NCI-H1092 treated with DMSO at 0.1 percent for 48 hours (cell line): ENCODE data around the gene GALNT12.
A peak's percentile ranks its signal among the peaks of the same experiment; 100 is the strongest.

ENCODE experiments used
- DNase-seq: peaks from one replicate; lab custom pipeline; 2025; lab: John Stamatoyannopoulos, UW

The GALNT12 gene

GRCh38 chr9:98781588-98782383 is 25.7 kb upstream of the GALNT12 start:
- DNase-seq: no peak

GRCh38 chr9:98783518-98784226 is 23.8 kb upstream of the GALNT12 start:
- no peak for DNase-seq

GRCh38 chr9:98784831-98785806 is 22.4 kb upstream of the GALNT12 start:
- no peak for DNase-seq

GRCh38 chr9:98786750-98787510 is 20.5 kb upstream of the GALNT12 start:
- no peak for DNase-seq

GRCh38 chr9:98787766-98788335 is 19.6 kb upstream of the GALNT12 start:
- DNase-seq: no peak

- DNase-seq: no peak
Measured at GRCh38 chr9:98789483-98790133, 17.9 kb upstream of the GALNT12 start.

- no peak for DNase-seq
Measured at GRCh38 chr9:98790134-98790841, 17.2 kb upstream of the GALNT12 start.

- DNase-seq: peak; percentile 8
Measured at GRCh38 chr9:98790842-98791607, 16.4 kb upstream of the GALNT12 start.

GRCh38 chr9:98791608-98792490 is 15.6 kb upstream of the GALNT12 start:
- DNase-seq: no peak

GRCh38 chr9:98793031-98793430 is 14.4 kb upstream of the GALNT12 start:
- DNase-seq: no peak

GRCh38 chr9:98794802-98795201 is 12.7 kb upstream of the GALNT12 start:
- no peak for DNase-seq

GRCh38 chr9:98795295-98795955 is 12.0 kb upstream of the GALNT12 start:
- DNase-seq: no peak

GRCh38 chr9:98795970-98796363 is 11.5 kb upstream of the GALNT12 start:
- no peak for DNase-seq

- peak; percentile 45 for DNase-seq
Measured at GRCh38 chr9:98796364-98797101, 10.9 kb upstream of the GALNT12 start, which contains the start of gene ANKS6. TSS of gene ANKS6 (minus strand) at chr9:98796555. CDS start at chr9:98796491, 64 bp downstream.

GRCh38 chr9:98797491-98797890 is 10.0 kb upstream of the GALNT12 start:
- no peak for DNase-seq

GRCh38 chr9:98798254-98798653 is 9.2 kb upstream of the GALNT12 start:
- no peak for DNase-seq

- DNase-seq: no peak
Measured at GRCh38 chr9:98801561-98801960, 5.9 kb upstream of the GALNT12 start.
